GM12872 (cell line): Measurements from ENCODE around the gene RB1.

Source experiments
- TF ChIP-seq, protein P1 (sequence below): IDR thresholded peaks from 3 replicates; pipeline ENCODE4 v1.5.1; 2011; ENCODE audit warnings: low read depth, mild to moderate bottlenecking, low read length, moderate library complexity; ENCODE audit not compliant: insufficient read depth

Gene RB1

DNA sequence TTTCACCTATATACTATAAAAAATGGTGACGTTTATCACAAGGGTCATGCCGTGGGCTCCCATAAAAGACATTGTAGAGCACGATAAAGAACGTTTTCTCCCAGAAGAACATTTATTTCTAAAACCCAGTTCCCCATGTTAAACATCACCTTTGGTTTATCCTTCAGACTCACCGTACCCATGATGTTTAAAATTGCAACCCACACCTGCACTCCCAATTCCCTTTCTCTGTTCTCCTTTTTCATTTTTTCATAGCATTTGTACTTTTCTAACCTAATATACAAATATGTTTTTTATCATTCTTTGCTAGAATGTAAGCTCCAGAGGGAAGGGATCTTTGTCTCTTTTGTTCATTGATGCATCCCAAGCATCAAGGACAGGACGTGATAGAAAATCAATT lies 227.3 kb downstream of the RB1 start:
- TF ChIP-seq, protein P1, sequence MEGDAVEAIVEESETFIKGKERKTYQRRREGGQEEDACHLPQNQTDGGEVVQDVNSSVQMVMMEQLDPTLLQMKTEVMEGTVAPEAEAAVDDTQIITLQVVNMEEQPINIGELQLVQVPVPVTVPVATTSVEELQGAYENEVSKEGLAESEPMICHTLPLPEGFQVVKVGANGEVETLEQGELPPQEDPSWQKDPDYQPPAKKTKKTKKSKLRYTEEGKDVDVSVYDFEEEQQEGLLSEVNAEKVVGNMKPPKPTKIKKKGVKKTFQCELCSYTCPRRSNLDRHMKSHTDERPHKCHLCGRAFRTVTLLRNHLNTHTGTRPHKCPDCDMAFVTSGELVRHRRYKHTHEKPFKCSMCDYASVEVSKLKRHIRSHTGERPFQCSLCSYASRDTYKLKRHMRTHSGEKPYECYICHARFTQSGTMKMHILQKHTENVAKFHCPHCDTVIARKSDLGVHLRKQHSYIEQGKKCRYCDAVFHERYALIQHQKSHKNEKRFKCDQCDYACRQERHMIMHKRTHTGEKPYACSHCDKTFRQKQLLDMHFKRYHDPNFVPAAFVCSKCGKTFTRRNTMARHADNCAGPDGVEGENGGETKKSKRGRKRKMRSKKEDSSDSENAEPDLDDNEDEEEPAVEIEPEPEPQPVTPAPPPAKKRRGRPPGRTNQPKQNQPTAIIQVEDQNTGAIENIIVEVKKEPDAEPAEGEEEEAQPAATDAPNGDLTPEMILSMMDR = no peak
